Endothelial cell of umbilical vein (primary cell): ENCODE results near the gene CNTN5. TPM values are rescaled to one million over a fixed set of nuclear protein-coding genes. Genes with fewer than 3 reads are reported as not detected.

ENCODE experiments used
- BruUV-seq: library from RNA; stranded (reverse); fragments of 400-500 nt; replicated peaks from 2 replicates; lab custom pipeline; 2021; lab: Mats Ljungman, UMichigan
- CTCF ChIA-PET: fragments of 300-600, 350-600 bp; sonication (Branson Sonifier 250); formaldehyde crosslinking; loops from one replicate; lab custom pipeline; 2021; ENCODE audit warnings: antibody characterized with exemption, inconsistent platforms; lab: Charles Lee
- POLR2A ChIA-PET: fragments of 300-600, 350-600 bp; sonication (Branson Sonifier 250); formaldehyde crosslinking; loops from one replicate; lab custom pipeline; 2021; ENCODE audit warnings: antibody characterized with exemption, inconsistent platforms; lab: Charles Lee
- DNase-seq: peaks from one replicate; pipeline ENCODE4 v3.0.0-alpha.2; 2011; ENCODE audit warnings: low read depth, low spot score
- FAIRE-seq: peaks from 2 replicates; lab custom pipeline; 2011; peaks lifted over from hg19 to GRCh38; lab: Jason Lieb, UNC
- H2AFZ ChIP-seq: 2 replicates; pipeline ENCODE4 v1.6.0; 2012; ENCODE audit warnings: low read depth, low read length, control low read depth, inconsistent platforms
- H3K27ac ChIP-seq: 2 replicates; pipeline ENCODE4 v1.5.1; 2011; ENCODE audit warnings: low read depth, mild to moderate bottlenecking, control low read depth, low read length, moderate library complexity; ENCODE audit not compliant: insufficient read depth
- H3K27me3 ChIP-seq, 2 experiments: 2 replicates each; pipeline versions ENCODE4 v1.6.0 to v1.6.1; 2011; ENCODE audit warnings: low read length in 2 of 2, mixed read lengths in 1 of 2; ENCODE audit not compliant: control insufficient read depth in 2 of 2, insufficient read depth in 2 of 2
- H3K36me3 ChIP-seq, 2 experiments: 2 replicates in 1 of 2; 3 replicates in 1 of 2; pipeline ENCODE4 v1.5.1; 2011; ENCODE audit warnings: low read length in 2 of 2, mild to moderate bottlenecking in 1 of 2, moderate library complexity in 1 of 2; ENCODE audit not compliant: control insufficient read depth in 2 of 2, insufficient read depth in 2 of 2; ENCODE audit errors: extremely low read depth in 1 of 2
- H3K4me1 ChIP-seq: 3 replicates; pipeline ENCODE4 v1.5.1; 2011; ENCODE audit warnings: mild to moderate bottlenecking, low read length; ENCODE audit not compliant: control insufficient read depth, insufficient read depth; ENCODE audit errors: extremely low read depth
- H3K4me2 ChIP-seq: 2 replicates; pipeline ENCODE4 v1.6.1; 2011; ENCODE audit warnings: low read length, control low read depth, mixed read lengths; ENCODE audit not compliant: insufficient read depth
- H3K4me3 ChIP-seq, 3 experiments: fragments of 200-600 bp in 1 of 3; sonication (generic), shearing (Covaris generic) in 1 of 3; replicated peaks in 1 of 3; 2 replicates each; pipeline ENCODE4 v1.5.1; 2011 to 2016; ENCODE audit warnings: control low read depth in 3 of 3, low read length in 3 of 3, mild to moderate bottlenecking in 2 of 3, inconsistent platforms in 1 of 3, low read depth in 1 of 3, moderate library complexity in 1 of 3; ENCODE audit not compliant: insufficient read depth in 1 of 3
- H3K79me2 ChIP-seq: 2 replicates; pipeline ENCODE4 v1.6.0; 2012; ENCODE audit warnings: low read length, inconsistent platforms; ENCODE audit not compliant: control insufficient read depth, insufficient read depth
- H3K9ac ChIP-seq: replicated peaks from 2 replicates; pipeline ENCODE3; 2011; ENCODE audit warnings: low read length, control low read depth; ENCODE audit not compliant: insufficient read depth; ENCODE audit errors: extremely low read depth
- H3K9me1 ChIP-seq: replicated peaks from 3 replicates; pipeline ENCODE4 v1.6.0; 2011; ENCODE audit warnings: mild to moderate bottlenecking, low read length; ENCODE audit not compliant: control insufficient read depth, insufficient read depth; ENCODE audit errors: extremely low read depth
- H3K9me3 ChIP-seq: replicated peaks from 2 replicates; pipeline ENCODE4 v1.5.1; 2012; ENCODE audit warnings: low read length, inconsistent platforms; ENCODE audit not compliant: control insufficient read depth, insufficient read depth
- H4K20me1 ChIP-seq: replicated peaks from 2 replicates; pipeline ENCODE3; 2011; ENCODE audit warnings: mild to moderate bottlenecking, low read length; ENCODE audit not compliant: control insufficient read depth, insufficient read depth; ENCODE audit errors: extremely low read depth
- CTCF ChIP-seq, 2 donors: IDR thresholded peaks; 1 replicate in 1 of 2; 2 replicates in 1 of 2; pipeline ENCODE4 v1.5.1; 2011; ENCODE audit warnings: low read length in 2 of 2, mild to moderate bottlenecking in 2 of 2, moderate library complexity in 2 of 2, control low read depth in 1 of 2, inconsistent platforms in 1 of 2, low read depth in 1 of 2; ENCODE audit not compliant: insufficient read depth in 1 of 2; ENCODE audit errors: extremely low read depth in 1 of 2
- EZH2 ChIP-seq: IDR thresholded peaks from 2 replicates; pipeline ENCODE4 v1.6.1; 2012; ENCODE audit warnings: borderline replicate concordance, low read depth, mild to moderate bottlenecking, moderate library complexity, low read length, inconsistent platforms; ENCODE audit not compliant: severe bottlenecking
- FOS ChIP-seq: IDR thresholded peaks from 2 replicates; pipeline ENCODE4 v1.6.1; 2011; ENCODE audit warnings: mild to moderate bottlenecking, low read length, moderate library complexity, borderline replicate concordance; ENCODE audit not compliant: insufficient read depth
- GATA2 ChIP-seq: IDR thresholded peaks from 2 replicates; pipeline ENCODE4 v1.7.0; 2011; ENCODE audit warnings: low read depth, mild to moderate bottlenecking, moderate library complexity, mixed read lengths, low read length; ENCODE audit not compliant: insufficient read length, insufficient read depth
- JUN ChIP-seq: IDR thresholded peaks from 2 replicates; pipeline ENCODE4 v1.6.1; 2011; ENCODE audit warnings: borderline replicate concordance, low read depth; ENCODE audit not compliant: insufficient read length, insufficient read depth
- MAX ChIP-seq: IDR thresholded peaks from 2 replicates; pipeline ENCODE4 v1.6.1; 2011; ENCODE audit not compliant: insufficient read depth, insufficient read length
- MYC ChIP-seq: IDR thresholded peaks from one replicate; pipeline ENCODE4 v1.6.1; 2011; ENCODE audit warnings: mild to moderate bottlenecking, low read depth, low read length
- POLR2A ChIP-seq: IDR thresholded peaks from 2 replicates; pipeline ENCODE4 v1.6.1; 2012; ENCODE audit warnings: low read depth, mild to moderate bottlenecking, control low read depth, low read length
- POLR2AphosphoS5 ChIP-seq: IDR thresholded peaks from 2 replicates; pipeline ENCODE4 v1.6.1; 2012; ENCODE audit warnings: low read depth, mild to moderate bottlenecking, control low read depth, low read length, moderate library complexity; ENCODE audit not compliant: insufficient read depth
- dilution Hi-C: fragments of 300-500 bp; cut with MboI; formaldehyde crosslinking; loops from one replicate; pipeline ENCODE4 v1.15.0; 2019; ENCODE audit warnings: low sequenced_read_pairs; ENCODE audit not compliant: extremely low pct_ligation_motif_present
- intact Hi-C: fragments of 100-400 bp; cut with micrococcal nuclease; formaldehyde crosslinking; loops from one replicate; pipeline ENCODE4 v1.10.0; 2022
- polyA plus RNA-seq, 4 experiments: library from polyadenylated mRNA; depleted of rRNA in 3 of 4; stranded (reverse) in 3 of 4; unstranded in 1 of 4; fragments of >200 nt; gene quantifications; 2 replicates each; pipeline versions ENCODE4 v1.2.1 to v1.2.3, GENCODE V29; 2011 to 2012; ENCODE audit warnings: missing spikeins in 1 of 4
- total RNA-seq: library from RNA; stranded (reverse); gene quantifications from 2 replicates; pipeline ENCODE4 v1.2.3, GENCODE V29; 2021

The CNTN5 gene
- total and polyA plus RNA-seq, 2 donors (not counting 3 experiments of a cell fraction or from before 2014, with no cell fraction given), result not detected

- Histone ChIP-seq H3K79me2 (no peaks in the 10 kb centered on the region), H3K27ac (no peak overlapping the region), H3K4me1 (no peaks in the 10 kb centered on the region), H3K27me3 (no peaks in the 10 kb centered on the region), H2AFZ (no peak overlapping the region), H3K9ac (no peak overlapping the region), H3K9me3 (peaks cover 6% of the 10 kb centered on the region), H3K4me3 (no peak overlapping the region), H3K36me3 (no peaks in the 10 kb centered on the region), H4K20me1 (no peaks in the 10 kb centered on the region), H3K9me1 (no peaks in the 10 kb centered on the region), H3K4me2 (no peak overlapping the region)
- DNase-seq, result no peak
- intact Hi-C loops (no loop called here), dilution Hi-C loops (no loop called here)
- TF ChIP-seq POLR2AphosphoS5, result no peak
- TF ChIP-seq EZH2, result no peak
- TF ChIP-seq MYC, result no peak
- TF ChIP-seq JUN, result no peak
- TF ChIP-seq GATA2, result no peak
- no peak for TF ChIP-seq POLR2A
- TF ChIP-seq FOS, result no peak
- no peak for TF ChIP-seq CTCF (IDR thresholded peaks at IDR 0.05; ENCODE audit: extremely low read depth in 1 of 2, insufficient read depth in 1 of 2, low read depth in 1 of 2, low read length in 2 of 2)
- no peak for TF ChIP-seq MAX
- POLR2A ChIA-PET, result no interaction called here
- no peak for FAIRE-seq
- CTCF ChIA-PET, result no interaction called here
- BruUV-seq, result no TSS peak
Measured at GRCh38 chr11:100095809-100096208, 1075.1 kb downstream of the CNTN5 start.
